NCI-H510A treated with DMSO at 0.1 percent for 48 hours (cell line): ENCODE data around the gene GMPPB.
"Not testable (repeated sequence)": the region's sequence is repeated elsewhere in the genome, so short reads cannot be mapped to it uniquely, and the experiment has no call there.

Source experiments
- DNase-seq: peaks from one replicate; lab custom pipeline; 2025; lab: John Stamatoyannopoulos, UW

The GMPPB gene

DNA sequence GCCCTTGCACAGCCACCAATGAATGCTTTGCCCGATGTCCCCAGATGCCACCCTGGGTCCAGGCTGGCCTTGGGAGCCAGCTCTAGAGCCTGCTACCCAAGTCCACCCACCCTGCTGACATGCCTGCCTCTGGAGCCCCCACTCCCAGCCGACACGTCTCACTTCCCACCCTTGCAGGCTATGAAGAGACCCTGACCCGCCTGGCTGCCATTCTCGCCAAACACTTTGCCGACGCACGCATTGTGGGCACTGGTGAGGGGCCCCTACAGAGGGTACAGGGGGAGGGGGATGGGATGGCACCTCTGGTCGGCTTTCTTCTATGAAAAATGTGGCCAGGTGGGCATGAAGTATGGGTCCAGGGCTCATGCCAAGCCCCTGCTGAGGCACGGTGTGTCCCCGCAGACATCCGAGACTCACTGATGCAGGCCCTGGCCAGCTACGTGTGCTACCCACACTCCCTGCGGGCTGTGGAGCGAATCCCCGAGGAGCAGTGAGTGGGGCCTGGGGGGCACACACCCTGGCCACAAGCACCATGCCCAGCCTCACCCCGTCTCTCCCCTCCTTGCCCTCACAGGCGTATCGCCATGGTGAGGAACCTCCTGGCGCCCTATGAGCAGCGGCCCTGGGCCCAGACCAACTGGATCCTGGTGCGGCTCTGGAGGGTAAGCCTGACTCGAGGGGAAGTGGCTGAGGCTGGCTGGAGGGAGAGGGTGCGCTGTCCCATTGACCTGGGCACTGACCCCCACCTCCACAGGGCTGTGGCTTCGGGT, 10.2 kb downstream of the GMPPB start:
- no peak for DNase-seq

DNA sequence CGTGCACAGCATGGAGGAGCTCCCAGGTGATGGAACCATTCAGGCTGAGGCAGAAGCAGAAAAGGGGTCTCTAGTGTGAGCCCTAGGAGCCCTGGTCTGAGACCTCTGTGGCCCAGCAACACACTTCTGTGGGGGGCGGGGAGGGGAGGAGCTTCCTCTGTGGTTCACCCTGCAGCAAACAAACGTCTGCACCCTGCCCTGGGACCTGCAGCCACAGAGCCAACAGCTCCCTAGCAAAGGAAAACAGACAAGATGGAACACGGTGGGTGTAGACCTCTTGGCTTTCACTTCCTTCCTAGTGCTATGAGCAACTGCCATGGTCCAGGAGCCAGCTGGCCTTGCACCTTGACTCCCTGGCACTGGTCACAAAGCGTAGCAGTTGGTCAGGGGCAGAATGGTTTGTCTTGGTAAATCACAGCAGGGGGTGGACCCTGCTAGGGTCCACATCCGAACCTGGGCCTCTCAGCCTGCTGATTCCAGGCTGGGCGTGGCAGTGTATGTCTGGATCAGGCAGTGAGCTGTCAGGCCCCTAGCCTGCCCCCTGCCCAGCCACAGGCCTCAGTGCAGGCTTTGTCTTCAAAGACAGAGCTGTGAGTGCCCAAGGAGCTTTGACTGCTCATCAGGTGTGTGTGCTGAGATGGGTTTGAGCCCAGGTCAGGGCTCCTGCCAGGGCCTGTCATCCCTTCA, 11.0 kb downstream of the GMPPB start:
- DNase-seq, result no peak

DNA sequence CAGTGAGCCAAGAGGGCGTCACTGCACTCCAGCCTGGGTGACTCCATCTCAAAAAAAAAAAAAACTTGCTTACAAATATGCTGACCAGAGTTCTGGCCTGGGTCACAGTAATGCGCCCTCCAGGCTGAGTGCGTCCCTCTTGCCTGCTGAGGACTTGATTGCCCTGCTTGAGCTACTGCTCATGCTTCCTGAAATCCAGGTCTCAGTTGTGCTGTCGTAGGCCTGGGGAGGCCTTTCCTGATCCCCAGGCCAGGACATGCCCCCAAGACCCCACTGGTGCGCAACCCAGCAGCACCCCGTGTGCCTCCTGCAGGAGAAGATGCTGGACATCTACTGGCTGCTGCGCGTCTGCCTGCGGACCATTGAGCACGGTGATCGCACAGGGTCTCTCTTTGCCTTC, 11.6 kb downstream of the GMPPB start:
- DNase-seq, result no peak

DNA sequence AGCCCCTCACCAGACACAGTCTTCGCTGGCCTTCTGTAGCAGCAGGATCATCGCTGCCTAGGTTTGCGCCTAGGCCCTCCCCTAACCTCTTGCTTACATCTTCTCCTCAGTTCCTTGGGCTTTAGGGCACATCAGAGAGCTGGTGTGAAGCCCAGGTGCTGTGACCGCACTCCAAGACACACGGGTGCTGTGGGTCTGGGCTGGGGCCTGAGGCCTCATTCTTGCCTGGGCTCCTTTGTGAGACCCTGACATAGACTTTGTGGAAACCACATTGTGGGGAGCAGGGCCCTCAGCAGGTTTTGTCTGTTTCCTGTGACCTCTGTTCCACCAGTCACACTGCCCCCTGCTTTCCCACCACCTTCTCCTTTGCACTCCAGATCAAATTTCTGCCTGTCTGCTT, 12.3 kb downstream of the GMPPB start:
- DNase-seq, result no peak

DNA sequence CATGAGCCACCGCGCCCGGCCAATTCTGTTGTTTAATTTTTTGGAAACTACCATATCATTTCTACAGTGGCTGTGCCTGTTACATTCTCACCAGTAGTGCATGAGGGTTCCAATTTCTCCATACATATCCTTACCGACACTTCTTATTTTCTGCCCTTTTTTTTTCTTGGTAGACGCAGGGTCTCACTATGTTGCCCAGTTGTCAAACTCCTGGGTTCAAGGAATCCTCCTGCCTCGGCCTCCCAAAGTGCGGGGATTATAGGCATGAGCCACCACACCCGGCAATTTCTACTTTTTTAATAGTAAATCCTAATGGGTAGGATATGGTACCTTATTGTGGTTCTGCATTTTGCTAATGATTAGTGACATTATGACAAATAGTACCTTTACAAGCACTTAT, 13.9 kb downstream of the GMPPB start:
- DNase-seq, result no peak

DNA sequence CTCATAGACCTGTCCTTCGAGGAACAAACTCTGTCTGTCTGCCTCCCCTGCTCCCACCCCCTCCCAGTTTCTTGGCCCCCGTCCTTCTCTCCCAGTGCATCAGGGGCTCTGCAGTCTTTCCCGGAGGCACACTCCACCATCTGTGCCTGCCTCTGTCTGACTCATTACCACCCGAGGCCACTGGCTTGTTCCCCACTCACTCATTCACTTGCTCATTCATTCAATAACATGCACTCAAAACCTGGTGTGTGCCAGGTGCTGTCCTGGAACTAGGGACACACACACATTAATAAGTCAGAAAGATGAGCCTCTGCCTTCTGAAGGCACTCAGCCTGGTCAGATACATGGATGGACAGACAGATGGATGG, 16.7 kb downstream of the GMPPB start:
- no peak for DNase-seq

DNA sequence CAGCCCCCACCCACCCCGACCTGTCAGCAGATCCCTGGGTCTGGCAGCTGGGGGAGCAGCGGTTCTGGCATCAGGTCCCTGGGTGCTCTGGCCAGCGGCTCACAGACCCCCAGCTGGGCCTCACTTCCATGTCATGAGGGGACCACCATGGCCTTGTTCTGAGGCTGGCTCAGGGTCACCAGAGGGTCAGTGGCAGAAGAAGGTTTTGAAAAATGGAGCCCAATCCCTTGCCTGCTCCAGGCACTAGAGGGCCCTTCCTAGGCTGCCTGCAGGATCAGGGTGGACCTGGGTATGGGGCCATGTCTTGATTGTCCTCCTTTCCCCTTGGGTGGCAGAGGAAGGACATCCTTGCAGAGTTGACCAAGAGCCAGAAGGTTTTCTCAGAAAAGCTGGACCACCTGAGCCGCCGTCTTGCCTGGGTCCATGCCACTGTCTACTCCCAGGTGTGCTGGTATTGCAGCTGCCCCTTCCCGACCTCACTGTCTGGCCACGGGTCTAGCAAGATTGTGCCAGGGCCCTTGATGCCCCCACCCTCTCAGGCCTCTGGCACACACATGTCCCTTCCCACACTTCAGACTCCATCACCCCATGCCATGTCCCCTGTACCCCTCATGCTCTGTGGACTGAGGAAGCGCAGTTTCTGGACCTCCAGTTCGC, 17.2 kb downstream of the GMPPB start:
- no peak for DNase-seq

DNA sequence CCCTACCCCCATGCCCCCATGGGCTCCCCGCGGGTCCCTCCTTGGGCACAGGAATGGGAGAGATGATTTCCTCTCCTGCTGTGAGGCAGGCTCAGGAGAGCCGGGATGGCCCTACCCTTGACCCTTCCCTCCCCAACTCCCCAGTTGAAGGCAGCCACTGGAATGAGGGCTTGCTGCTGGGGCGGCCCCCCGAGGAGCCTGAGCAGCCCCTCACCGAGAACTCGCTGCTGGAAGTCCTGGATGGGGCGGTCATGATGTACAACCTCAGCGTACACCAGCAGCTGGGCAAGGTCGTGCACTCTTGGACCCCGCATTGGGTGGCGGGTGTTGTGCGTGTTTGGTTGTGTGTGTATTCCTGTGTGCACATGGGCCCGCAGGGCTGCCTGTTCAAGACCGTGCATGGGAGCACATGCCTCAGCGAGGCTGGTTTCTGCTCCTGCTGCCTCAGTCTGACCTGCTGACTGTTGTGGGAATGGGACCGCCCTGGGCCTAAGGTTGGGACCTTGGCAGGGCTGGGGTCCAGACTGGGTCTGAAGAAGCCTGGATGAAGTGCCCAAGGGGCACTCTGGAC, 18.3 kb downstream of the GMPPB start:
- no peak for DNase-seq

DNA sequence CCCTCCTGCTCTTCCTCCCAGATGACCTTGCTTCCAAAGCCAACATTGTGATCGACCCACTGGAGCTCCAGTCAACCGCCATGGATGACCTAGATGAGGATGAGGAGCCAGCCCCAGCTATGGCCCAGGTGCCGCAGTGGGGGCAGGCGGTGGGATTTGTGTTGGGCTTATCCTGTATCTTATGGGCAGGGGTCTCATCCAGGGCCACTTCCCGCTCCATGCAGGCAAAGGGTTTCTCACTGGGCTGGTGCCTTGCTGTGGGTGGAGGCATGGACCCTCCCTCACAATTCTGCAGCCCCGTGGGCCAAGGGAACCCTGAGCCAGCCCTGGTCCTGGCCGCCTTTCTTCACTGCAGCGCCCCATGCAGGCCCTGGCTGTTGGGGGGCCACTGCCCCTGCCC, 19.1 kb downstream of the GMPPB start:
- no peak for DNase-seq

DNA sequence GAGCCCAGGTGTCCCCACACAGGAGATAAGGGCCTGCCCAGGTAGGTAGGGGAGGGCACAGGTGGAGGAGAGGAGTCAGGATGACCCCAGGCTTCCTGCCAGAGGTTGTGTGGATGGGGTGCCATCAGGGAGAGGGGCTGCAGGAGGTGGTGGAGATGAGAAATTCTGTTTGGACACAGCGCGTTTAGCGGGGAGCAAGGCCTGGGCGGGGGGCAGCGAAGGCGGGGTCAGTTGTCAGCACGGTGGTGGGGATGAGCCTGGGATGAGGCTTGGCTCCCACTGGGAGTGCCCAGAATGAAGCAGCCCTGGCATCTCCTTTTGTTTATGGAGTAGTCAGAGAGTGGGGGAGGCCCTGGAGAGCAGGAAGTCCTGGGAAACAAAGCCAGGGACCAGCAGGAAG, 19.8 kb downstream of the GMPPB start:
- DNase-seq, result no peak

DNA sequence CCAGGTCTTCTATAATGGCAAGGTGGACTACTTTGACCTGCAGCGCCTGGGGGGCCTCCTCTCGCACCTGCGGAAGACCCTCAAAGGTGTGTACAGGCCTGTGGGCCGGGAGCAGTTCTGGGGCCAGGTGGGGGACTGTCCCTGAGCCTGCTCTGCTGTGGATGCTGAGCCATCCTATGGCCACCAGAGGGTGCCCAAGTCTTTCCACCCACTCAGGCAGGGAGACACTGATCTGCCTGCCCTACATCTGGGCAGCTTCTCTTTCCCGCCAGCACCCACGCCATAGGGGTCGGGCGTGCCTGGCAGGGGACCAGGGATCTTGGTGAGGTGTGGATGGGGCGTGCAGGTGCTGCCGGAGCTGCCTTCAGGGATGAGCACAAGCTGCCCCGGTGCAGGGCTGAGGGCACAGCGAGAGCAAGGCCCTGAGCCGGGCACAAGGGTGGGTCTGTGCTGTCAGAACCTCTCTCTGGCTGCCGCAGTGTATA, 20.3 kb downstream of the GMPPB start:
- peak; percentile 31 for DNase-seq

DNA sequence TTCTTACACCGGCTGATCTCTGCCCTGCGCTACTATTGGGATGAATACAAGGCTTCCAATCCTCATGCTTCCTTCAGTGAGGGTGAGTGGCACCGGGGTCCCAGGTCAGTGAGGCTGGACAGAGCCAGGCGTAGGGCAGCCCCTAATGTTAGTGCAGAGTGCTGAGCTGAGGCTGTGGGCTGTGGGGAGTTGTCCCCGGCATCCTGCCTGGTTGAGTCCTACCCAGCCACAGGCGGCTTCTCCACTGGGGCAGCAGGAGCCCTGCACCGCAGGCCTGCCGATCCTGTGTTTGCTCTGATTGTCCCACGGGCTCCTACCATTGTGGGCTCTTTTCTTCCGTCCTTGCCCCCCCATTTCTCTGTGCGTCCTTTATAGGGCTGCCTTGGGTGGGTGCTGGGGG, 21.1 kb downstream of the GMPPB start:
- no peak for DNase-seq

DNA sequence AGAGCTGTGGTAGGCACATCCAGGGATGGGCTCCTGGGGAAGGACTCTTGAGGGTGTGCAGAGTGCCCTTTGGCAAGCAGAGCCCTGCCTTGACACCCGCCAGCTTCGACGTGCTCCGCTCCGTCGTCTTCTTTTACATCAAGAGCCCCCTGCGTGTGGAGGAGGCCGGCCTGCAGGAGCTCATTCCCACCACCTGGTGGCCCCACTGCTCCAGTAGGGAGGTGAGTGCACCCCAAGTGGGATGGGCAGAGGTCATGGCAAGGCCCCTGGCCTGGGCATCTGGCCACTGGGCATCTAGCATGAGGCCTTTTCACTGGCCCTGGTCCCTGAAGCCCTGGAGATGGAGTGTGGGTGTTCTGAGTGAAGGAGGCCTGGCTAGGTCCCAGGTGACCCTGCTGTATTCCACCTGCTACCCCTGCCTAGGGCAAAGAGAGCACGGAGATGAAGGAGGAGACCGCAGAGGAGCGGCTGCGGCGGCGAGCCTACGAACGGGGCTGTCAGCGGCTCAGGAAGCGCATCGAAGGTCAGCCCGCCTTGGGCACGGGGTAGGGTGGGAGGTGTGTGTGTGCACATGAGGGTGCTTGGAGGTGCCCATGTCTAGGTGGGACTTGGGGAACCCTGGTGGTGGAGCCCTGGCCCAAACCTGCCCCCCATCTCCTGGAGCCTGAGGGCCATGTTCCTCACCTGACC, 22.2 kb downstream of the GMPPB start:
- no peak for DNase-seq

DNA sequence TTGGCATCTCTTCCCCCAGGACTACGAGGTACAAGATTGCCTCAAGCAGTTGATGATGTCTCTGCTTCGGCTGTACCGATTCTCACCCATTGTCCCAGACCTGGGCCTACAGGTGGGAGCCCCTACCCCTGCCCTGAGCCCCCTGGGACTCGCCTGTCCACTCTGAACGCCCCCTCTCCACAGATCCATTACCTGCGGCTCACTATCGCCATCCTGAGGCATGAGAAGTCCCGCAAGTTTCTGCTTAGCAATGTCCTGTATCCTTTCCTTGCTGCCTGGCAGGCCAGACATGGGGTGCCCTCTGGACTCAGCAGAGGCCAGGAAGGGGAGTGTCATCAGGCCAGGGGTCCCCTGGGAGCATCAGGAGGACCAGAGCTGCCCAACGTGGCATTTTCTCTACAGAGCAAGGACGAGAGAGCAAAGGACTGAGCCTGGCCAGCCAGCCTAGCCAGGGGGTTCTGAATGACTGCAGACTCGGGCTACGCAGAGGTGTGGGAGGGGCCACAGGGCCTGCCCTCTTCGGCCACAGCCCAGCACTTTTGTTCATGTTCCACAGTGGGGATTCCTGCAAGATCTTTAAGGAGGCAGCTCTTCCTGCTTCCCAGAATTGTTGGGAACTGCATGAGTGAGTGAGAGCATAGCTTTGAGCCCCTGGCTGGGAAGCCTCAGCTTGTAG, 23.2 kb downstream of the GMPPB start:
- DNase-seq, result no peak

DNA sequence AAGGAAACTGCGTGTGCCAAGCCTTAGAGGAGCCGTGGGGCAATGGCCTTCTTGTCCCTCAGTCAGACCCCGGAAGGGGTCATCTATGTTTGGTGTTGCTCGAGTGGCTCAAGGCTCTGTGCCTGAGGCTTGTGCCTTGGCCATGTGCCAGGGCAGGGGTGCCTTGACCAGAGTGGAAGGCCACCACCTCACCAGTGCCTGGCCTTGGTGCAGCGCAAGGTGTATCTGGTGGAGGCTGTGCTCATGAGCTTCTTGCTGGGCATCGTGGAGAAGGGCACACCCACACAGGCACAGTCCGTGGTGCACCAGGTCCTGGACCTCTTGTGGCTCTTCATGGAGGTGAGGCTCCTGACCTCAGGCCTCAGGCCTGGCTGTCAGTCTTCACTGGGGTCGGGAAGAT, 23.7 kb downstream of the GMPPB start:
- DNase-seq, result no peak

DNA sequence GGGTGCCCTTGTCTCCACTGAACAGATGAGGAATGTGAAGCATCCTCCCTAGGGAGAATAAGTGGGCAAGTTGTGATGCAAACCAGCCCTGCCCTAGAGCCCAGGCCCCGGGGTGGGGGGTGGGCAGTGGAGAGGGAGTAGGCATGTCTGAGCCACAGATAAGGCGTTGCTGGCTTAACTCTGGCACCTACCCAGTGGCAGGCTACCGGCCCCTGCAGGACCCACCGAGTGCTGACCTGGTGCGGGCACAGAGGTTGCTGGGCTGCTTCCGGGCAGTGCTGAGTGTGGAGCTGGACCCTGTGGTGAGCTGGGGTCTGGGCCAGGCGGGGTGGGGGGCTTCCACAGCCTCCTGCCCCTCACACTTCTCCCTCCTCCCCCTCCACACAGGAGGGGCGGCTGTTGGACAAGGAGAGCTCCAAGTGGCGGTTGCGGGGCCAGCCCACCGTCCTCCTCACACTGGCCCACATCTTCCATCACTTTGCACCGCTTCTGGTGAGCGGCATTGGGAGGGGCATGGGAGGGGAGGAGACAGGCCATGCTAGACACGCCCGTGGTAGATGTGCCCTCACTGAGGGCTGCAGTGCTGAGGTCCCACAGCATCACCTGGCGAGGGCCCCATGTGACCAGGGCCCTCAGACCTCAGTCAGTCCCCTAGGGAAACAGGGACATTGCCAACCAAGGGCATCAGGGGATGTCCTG, 24.3 kb downstream of the GMPPB start:
- no peak for DNase-seq

DNA sequence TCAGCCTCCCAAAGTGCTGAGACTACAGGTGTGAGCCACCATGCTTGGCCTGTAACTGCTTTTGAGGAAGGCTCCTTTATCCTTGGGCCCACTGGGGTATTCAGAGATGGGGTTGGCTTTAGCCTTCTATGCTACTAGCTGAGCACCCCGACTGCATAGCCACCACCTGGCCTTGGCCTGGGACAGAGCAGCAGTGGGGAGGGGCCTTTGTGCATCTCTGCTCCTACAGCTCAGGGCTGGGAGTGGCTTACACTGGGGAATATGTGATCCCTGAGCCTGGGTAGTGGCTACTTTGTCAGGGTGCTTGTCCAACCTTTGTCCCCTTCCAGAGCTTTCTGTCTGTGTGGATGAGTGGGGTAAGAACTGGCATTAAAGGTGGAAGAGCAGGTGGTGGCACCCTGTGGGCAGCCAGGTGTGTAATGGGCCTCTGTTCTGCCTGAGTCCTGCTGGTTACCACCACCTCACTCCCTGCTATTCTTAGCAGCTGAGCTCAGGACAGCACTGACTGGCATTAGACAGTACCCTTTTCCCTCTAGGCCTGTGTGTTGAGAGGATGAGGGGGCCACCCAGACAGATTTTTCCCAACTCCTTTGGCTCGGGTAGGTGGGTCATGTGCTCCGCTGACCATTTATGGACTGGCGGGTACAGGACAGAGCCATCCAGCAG, 28.3 kb downstream of the GMPPB start:
- DNase-seq, result not testable (repeated sequence)

DNA sequence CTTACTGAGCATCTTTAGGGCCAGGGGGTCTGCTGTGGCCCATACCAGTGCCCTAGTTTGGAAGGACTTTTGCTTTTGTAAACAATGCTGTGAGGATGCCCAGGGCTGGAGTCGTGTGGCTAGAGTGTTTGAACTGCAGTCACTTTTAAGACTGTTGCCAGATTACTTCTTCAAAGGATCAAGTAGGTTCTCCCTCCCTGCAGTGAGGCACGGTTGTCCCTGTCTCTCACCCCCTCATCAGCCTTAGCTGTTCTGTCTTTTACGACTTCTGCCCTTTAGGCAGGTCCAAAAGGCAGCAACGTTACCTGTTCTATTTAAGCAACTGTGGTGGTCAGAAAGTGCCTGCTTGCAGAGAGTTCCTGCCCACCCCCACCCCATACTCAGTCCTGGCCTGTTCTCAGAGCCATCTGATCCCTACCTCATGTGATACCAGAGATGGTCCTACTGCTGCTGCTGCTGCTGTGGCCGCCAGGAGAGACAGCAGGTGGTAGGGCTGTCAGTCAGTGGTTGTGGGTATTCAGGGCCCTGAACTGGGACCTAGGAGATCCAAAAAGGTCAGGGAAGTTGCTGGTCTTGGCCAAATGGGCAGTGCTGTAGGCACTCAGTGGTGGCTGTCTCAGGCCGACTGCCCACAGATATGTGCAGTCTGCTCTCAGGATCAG, 29.2 kb downstream of the GMPPB start:
- not testable (repeated sequence) for DNase-seq

DNA sequence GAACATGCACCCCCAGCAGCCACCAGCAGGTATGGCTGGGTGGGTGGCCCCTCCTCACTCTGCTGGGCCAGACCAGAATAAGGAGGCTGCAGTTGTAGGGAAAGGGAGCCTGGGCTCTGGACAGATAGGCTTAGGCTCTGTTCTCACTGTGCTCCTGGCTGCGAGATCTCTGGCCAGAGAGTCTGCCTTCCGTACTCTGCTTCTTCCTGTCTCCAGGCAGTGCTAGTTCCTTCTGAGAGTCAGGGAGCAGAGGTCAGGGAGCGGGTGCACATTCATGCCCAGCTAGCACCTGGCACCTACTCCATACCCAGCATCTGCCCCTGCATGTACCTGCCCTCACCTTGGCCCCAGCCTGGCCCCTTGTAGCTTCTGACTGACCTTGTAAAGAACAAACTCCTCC, 32.3 kb downstream of the GMPPB start:
- DNase-seq, result not testable (repeated sequence)

DNA sequence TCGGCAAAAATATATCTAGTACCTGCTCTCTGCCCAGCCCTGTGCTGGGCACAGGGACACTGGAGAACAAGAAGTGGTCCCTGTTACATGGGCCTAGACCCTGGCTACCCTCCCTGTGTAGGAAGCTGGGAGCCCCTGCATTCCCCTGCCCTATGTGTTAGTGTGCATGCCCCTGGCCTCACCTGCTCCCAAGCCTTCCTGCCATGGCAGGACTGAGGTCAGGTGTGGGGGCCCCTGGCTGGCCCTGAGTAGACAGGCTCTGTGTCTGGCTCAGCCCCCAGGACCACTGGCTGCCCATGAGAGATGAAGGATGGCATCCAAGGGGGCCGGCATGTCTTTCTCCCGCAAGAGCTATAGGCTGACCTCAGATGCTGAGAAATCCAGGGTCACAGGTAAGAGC, 32.9 kb downstream of the GMPPB start:
- not testable (repeated sequence) for DNase-seq
